Neuronal stem cell (in vitro differentiated cells): Measurements from ENCODE around the gene ARHGAP31.

Experiments used
- DNase-seq: peaks from one replicate; pipeline ENCODE4 v3.0.0-alpha.2; 2013; ENCODE audit warnings: low spot score
- H2AFZ ChIP-seq: one replicate; pipeline ENCODE4 v1.6.1; 2013; ENCODE audit warnings: mild to moderate bottlenecking, low read length, inconsistent platforms
- H2AK5ac ChIP-seq: 2 replicates; pipeline ENCODE4 v1.6.1; 2013; ENCODE audit warnings: low read depth, mild to moderate bottlenecking, inconsistent platforms, low read length, moderate library complexity, mixed read lengths
- H2BK120ac ChIP-seq: 2 replicates; pipeline ENCODE4 v1.6.1; 2013; ENCODE audit warnings: low read depth, mild to moderate bottlenecking, inconsistent platforms, low read length, moderate library complexity, mixed read lengths
- H2BK12ac ChIP-seq: one replicate; pipeline ENCODE4 v1.6.1; 2013; ENCODE audit warnings: low read length, inconsistent platforms
- H2BK15ac ChIP-seq: 2 replicates; pipeline ENCODE4 v1.6.1; 2013; ENCODE audit warnings: mild to moderate bottlenecking, low read length, inconsistent platforms, mixed read lengths
- H2BK5ac ChIP-seq: one replicate; pipeline ENCODE4 v1.6.1; 2013; ENCODE audit warnings: inconsistent platforms, mild to moderate bottlenecking, low read length, moderate library complexity
- H3K14ac ChIP-seq: one replicate; pipeline ENCODE4 v1.6.1; 2013; ENCODE audit warnings: low read length, inconsistent platforms
- H3K18ac ChIP-seq: 2 replicates; pipeline ENCODE4 v1.6.1; 2013; ENCODE audit warnings: low read length, inconsistent platforms
- H3K23ac ChIP-seq: 2 replicates; pipeline ENCODE4 v1.6.1; 2013; ENCODE audit warnings: low read depth, mild to moderate bottlenecking, mixed read lengths, low read length, inconsistent platforms; ENCODE audit not compliant: poor library complexity
- H3K27ac ChIP-seq: replicated peaks from 3 replicates; pipeline ENCODE4 v1.5.1; 2013; ENCODE audit warnings: low read length, inconsistent platforms
- H3K27me3 ChIP-seq, 3 experiments: 2 replicates each; pipeline ENCODE4 v1.6.1; 2013; ENCODE audit warnings: low read length in 3 of 3, mild to moderate bottlenecking in 2 of 3, inconsistent platforms in 1 of 3, low read depth in 1 of 3, mixed read lengths in 1 of 3, moderate library complexity in 1 of 3; ENCODE audit not compliant: control insufficient read depth in 3 of 3, insufficient read depth in 3 of 3
- H3K36me3 ChIP-seq, 2 donors: replicated peaks in 1 of 2; 2 replicates each; pipeline ENCODE4 v1.6.1; 2013; ENCODE audit warnings: low read length in 2 of 2; ENCODE audit not compliant: control insufficient read depth in 2 of 2, insufficient read depth in 2 of 2
- H3K4ac ChIP-seq: 2 replicates; pipeline ENCODE4 v1.6.1; 2013; ENCODE audit warnings: inconsistent platforms, mild to moderate bottlenecking, low read length, moderate library complexity
- H3K4me1 ChIP-seq, 2 donors: 1 replicate in 1 of 2; 2 replicates in 1 of 2; pipeline ENCODE4 v1.6.1; 2013; ENCODE audit warnings: low read length in 2 of 2, low read depth in 1 of 2; ENCODE audit not compliant: control insufficient read depth in 2 of 2, insufficient read depth in 1 of 2
- H3K4me2 ChIP-seq: one replicate; pipeline ENCODE4 v1.6.1; 2013; ENCODE audit warnings: mild to moderate bottlenecking, low read length, inconsistent platforms; ENCODE audit not compliant: insufficient read depth, poor library complexity, severe bottlenecking
- H3K4me3 ChIP-seq, 2 donors: 2 replicates each; pipeline ENCODE4 v1.5.1; 2013; ENCODE audit warnings: low read length in 2 of 2, mild to moderate bottlenecking in 2 of 2, inconsistent platforms in 1 of 2, moderate library complexity in 1 of 2
- H3K79me1 ChIP-seq: one replicate; pipeline ENCODE4 v1.6.1; 2013; ENCODE audit warnings: low read depth, mild to moderate bottlenecking, inconsistent platforms, low read length, moderate library complexity
- H3K9ac ChIP-seq: one replicate; pipeline ENCODE4 v1.6.1; 2013; ENCODE audit warnings: mild to moderate bottlenecking, low read depth, low read length, inconsistent platforms; ENCODE audit not compliant: poor library complexity
- H3K9me3 ChIP-seq, 2 donors: replicated peaks in 1 of 2; 2 replicates each; pipeline versions ENCODE3 to v1.6.1; 2013; ENCODE audit warnings: low read length in 2 of 2, mild to moderate bottlenecking in 2 of 2, inconsistent platforms in 1 of 2, low read depth in 1 of 2, mixed read lengths in 1 of 2, moderate library complexity in 1 of 2; ENCODE audit not compliant: control insufficient read depth in 2 of 2, insufficient read depth in 1 of 2
- H4K8ac ChIP-seq: one replicate; pipeline ENCODE4 v1.6.1; 2013; ENCODE audit warnings: low read depth, mild to moderate bottlenecking, inconsistent platforms, low read length, moderate library complexity
- H4K91ac ChIP-seq: one replicate; pipeline ENCODE4 v1.6.1; 2013; ENCODE audit warnings: low read length, low read depth, mild to moderate bottlenecking, inconsistent platforms; ENCODE audit not compliant: poor library complexity
- WGBS, 2 donors: extraction: QIAGEN DNeasy Blood & Tissue Kit; methylation state at CpG; one replicate each; pipeline ENCODE4 v1.1.7; 2013; ENCODE audit warnings: missing lambda C conversion rate in 2 of 2, mixed read lengths in 1 of 2; ENCODE audit not compliant: insufficient read length in 2 of 2, insufficient replicate concordance in 1 of 2; ENCODE audit errors: extremely low coverage in 2 of 2; 5-methylcytosine and 5-hydroxymethylcytosine counted together

ARHGAP31 gene

GRCh38 chr3:119436977-119437376, 142.8 kb downstream of the ARHGAP31 start:
- H3K79me1 ChIP-seq: peaks cover 2% of the 10 kb centered on the region
- H4K91ac ChIP-seq: no peak overlapping the region
- H2AK5ac ChIP-seq: no peak overlapping the region
- H3K4ac ChIP-seq: no peak overlapping the region
- no peak overlapping the region for H2AFZ ChIP-seq
- H3K14ac ChIP-seq: no peak overlapping the region
- H2BK15ac ChIP-seq: no peak overlapping the region
- H3K23ac ChIP-seq: no peak overlapping the region
- no peak overlapping the region for H3K9ac ChIP-seq
- H3K27ac ChIP-seq: no peak overlapping the region
- peaks cover 3 to 4% of the 10 kb centered on the region in 2 donors for H3K9me3 ChIP-seq
- H4K8ac ChIP-seq: no peak overlapping the region
- WGBS, 2 donors: no CpG with 5 or more reads among the region's 1 CpG
- no peak for DNase-seq
- H3K18ac ChIP-seq: no peak overlapping the region
- no peak overlapping the region for H2BK120ac ChIP-seq
- H3K4me3 ChIP-seq: no peak overlapping the region
- no peaks in the 10 kb centered on the region for H3K4me1 ChIP-seq
- H3K27me3 ChIP-seq: no peaks in the 10 kb centered on the region
- peaks cover 28 to 98% of the 10 kb centered on the region in 2 donors for H3K36me3 ChIP-seq
- no peak overlapping the region for H3K4me2 ChIP-seq
- no peak overlapping the region for H2BK5ac ChIP-seq
- no peak overlapping the region for H2BK12ac ChIP-seq

DNA sequence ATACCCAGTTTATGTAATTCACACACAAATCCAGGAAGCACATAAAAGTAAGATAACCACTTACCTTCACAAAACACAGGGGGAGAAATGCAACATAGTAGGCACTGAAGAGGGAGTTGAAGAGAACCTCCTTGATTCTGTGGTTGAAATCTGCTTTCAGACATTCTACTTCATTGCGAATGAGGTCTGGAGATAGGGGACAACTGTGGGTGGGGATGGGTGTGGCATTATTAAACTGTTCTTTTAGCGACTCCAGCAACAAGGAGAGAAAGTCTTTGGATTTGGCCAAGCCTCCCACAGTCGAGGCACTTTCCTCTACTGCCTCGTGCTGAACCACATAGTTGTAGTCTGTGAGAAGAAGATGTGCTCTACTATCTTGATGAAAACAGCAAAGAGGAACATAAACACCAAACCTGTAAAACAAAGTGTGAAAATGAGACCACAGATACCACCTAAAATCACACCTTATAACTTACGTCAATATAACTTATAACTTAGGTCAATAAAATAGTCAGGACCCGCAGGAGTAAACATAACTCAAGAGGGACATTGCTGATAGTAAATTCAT, 143.6 kb downstream of the ARHGAP31 start:
- no peak overlapping the region for H3K4me2 ChIP-seq
- no peak for DNase-seq
- no peak overlapping the region for H2AFZ ChIP-seq
- H4K91ac ChIP-seq: no peak overlapping the region
- H3K9ac ChIP-seq: no peak overlapping the region
- H2BK5ac ChIP-seq: no peak overlapping the region
- no peak overlapping the region for H3K4ac ChIP-seq
- H3K36me3 ChIP-seq: peaks cover 30 to 97% of the 10 kb centered on the region in 2 donors
- no peak overlapping the region for H3K14ac ChIP-seq
- no peak overlapping the region for H2AK5ac ChIP-seq
- no peak overlapping the region for H2BK15ac ChIP-seq
- H3K23ac ChIP-seq: no peak overlapping the region
- no peak overlapping the region for H3K27ac ChIP-seq
- H3K4me1 ChIP-seq: no peaks in the 10 kb centered on the region
- H3K79me1 ChIP-seq: peaks cover 2% of the 10 kb centered on the region
- H2BK12ac ChIP-seq: no peak overlapping the region
- no peak overlapping the region for H4K8ac ChIP-seq
- H3K18ac ChIP-seq: no peak overlapping the region
- H3K27me3 ChIP-seq: no peaks in the 10 kb centered on the region
- no CpG with 5 or more reads among the region's 6 CpGs for WGBS, 2 donors
- H3K4me3 ChIP-seq: no peak overlapping the region
- no peak overlapping the region for H2BK120ac ChIP-seq
- peaks cover 4 to 5% of the 10 kb centered on the region in 2 donors for H3K9me3 ChIP-seq

GRCh38 chr3:119443179-119443578, 149.0 kb downstream of the ARHGAP31 start:
- no peak overlapping the region for H2BK12ac ChIP-seq
- no peak overlapping the region for H4K8ac ChIP-seq
- H3K14ac ChIP-seq: no peak overlapping the region
- no peaks in the 10 kb centered on the region for H3K4me1 ChIP-seq
- peaks cover 2 to 12% of the 10 kb centered on the region in 2 donors for H3K9me3 ChIP-seq
- H4K91ac ChIP-seq: no peak overlapping the region
- no peak overlapping the region for H3K4ac ChIP-seq
- no peak overlapping the region for H2AFZ ChIP-seq
- H3K27ac ChIP-seq: no peak overlapping the region
- H2BK15ac ChIP-seq: no peak overlapping the region
- H3K18ac ChIP-seq: no peak overlapping the region
- H3K23ac ChIP-seq: no peak overlapping the region
- peaks cover 17 to 94% of the 10 kb centered on the region in 2 donors for H3K36me3 ChIP-seq
- H3K4me2 ChIP-seq: no peak overlapping the region
- H2AK5ac ChIP-seq: no peak overlapping the region
- H3K79me1 ChIP-seq: no peaks in the 10 kb centered on the region
- H2BK5ac ChIP-seq: no peak overlapping the region
- no peak for DNase-seq
- no peak overlapping the region for H2BK120ac ChIP-seq
- H3K9ac ChIP-seq: no peak overlapping the region
- H3K4me3 ChIP-seq: no peak overlapping the region
- no peaks in the 10 kb centered on the region for H3K27me3 ChIP-seq

GRCh38 chr3:119444590-119444989, 150.4 kb downstream of the ARHGAP31 start:
- Histone ChIP-seq H3K27me3 (no peaks in the 10 kb centered on the region), H3K4me2 (no peak overlapping the region), H2BK5ac (no peak overlapping the region), H4K8ac (no peak overlapping the region), H3K36me3 (peaks cover 18 to 95% of the 10 kb centered on the region in 2 donors), H3K79me1 (no peaks in the 10 kb centered on the region), H2AK5ac (no peak overlapping the region), H3K4me3 (no peak overlapping the region), H3K4ac (no peak overlapping the region), H3K27ac (no peak overlapping the region), H4K91ac (no peak overlapping the region), H3K14ac (no peak overlapping the region), H2BK12ac (no peak overlapping the region), H2BK120ac (no peak overlapping the region), H2AFZ (no peak overlapping the region), H3K23ac (no peak overlapping the region), H3K9ac (no peak overlapping the region), H3K18ac (no peak overlapping the region), H2BK15ac (no peak overlapping the region), H3K9me3 (peaks cover 2 to 12% of the 10 kb centered on the region in 2 donors), H3K4me1 (no peaks in the 10 kb centered on the region)
- WGBS, 2 donors: 100% methylated on average over 1 of the region's 2 CpGs; no CpG with 5 or more reads in 1 of the 2 donors
- no peak for DNase-seq
